Renal cortex interstitium (tissue), 11 donors: ENCODE measurements around the gene ACOT7. TPM values are rescaled to one million over a fixed set of nuclear protein-coding genes. Genes with fewer than 3 reads are reported as not detected.
A peak's percentile ranks its signal among the peaks of the same experiment; 100 is the strongest.
"Not testable (repeated sequence)": the region's sequence is repeated elsewhere in the genome, so short reads cannot be mapped to it uniquely, and the experiment has no call there.

Source experiments
- DNase-seq, 11 donors: peaks; one replicate each; pipeline ENCODE4 v3.0.0-alpha.2; 2013; ENCODE audit warnings: low read depth in 9 of 11, low spot score in 4 of 11; ENCODE audit errors: extremely low read depth in 1 of 11
- polyA plus RNA-seq, 3 donors: library from polyadenylated mRNA; unstranded; fragments of 120-200 nt; gene quantifications; one replicate each; pipeline ENCODE4 v1.2.1, GENCODE V29; 2013; ENCODE audit not compliant: insufficient read length in 3 of 3

ACOT7 gene
- polyA plus RNA-seq, 3 donors = 24.7 to 36.6 (median 34.0) TPM

DNA sequence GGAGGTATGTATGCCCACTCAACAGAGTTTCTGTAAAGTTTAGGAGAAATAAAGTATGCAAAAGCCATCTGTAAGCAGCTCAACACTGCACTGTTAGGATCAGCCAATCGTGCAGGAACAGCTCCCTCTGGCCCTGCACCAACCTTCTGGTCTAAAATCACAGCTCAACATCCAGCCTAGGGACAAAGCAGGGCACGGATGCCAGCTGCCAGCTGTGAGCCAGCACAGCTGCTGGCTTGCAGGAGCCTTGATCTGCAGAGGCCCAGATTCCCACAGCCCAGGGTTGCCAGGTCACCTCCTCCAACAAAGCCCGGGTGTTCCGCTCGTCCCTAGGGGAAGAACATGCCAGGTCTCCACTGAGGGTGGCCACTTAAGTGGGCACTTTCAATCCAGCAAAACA, 8.6 kb downstream of the ACOT7 start:
- no peak for DNase-seq

GRCh38 chr1:6384135-6384534, 9.4 kb downstream of the ACOT7 start:
- DNase-seq = no peak

DNA sequence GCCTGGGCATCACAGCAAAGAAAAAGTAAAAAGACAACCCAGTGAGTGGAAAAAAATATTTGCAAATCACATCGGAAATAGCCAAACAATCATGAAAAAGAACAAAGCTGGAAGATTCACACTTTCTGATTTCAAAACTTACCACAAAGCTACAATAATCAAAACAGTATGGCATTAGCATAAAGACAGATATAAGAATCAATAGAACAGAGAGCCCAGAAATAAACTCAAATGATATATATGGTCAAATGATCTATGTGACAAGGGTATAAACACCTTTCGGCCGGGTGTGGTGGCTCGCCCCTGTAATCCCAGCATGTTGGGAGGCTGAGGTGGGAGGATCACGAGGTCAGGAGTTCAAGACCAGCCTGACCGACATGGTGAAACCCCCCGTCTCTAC, 13.5 kb downstream of the ACOT7 start:
- DNase-seq = no peak

- no peak for DNase-seq
Measured at GRCh38 chr1:6378096-6378746, 15.3 kb downstream of the ACOT7 start.

GRCh38 chr1:6373961-6374720, 19.4 kb downstream of the ACOT7 start:
- DNase-seq = no peak

DNA sequence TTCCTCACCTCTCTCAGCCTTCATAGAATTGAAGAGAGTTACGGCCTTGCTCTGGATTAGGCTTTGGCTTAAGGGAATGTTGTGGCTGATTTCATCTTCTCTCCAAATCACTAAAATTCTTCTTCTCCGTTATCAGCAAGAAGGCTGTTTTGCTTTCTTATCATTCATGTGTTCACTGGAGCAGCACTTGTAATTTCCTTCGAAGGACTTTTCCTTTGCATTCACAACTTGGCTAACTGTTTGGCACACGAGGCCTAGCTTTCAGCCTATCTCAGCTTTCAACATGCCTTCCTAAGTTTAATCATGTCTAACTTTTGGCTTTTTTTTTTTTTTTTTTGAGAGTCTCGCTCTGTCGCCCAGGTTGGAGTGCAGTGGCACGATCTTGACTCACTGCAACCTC, 21.3 kb downstream of the ACOT7 start:
- not testable (repeated sequence) for DNase-seq

DNA sequence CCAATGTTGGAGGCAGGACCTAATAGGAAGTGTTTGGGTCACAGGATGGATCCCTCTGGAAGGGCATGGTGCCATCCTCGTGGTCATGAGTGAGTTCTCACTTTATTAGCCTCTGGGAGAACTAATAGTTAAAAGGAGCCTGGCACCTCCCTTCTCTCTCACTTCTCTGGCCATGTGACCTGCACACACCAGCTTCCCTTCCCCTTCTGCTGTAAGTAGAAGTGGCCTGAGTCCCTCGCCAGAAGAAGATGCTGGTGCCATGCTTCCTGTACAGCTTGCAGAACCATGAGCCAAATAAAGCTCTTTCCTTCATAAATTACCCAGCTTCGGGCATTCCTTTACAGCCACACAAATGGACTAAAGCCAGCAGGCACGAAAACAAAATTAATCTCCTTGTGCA, 23.6 kb downstream of the ACOT7 start:
- no peak for DNase-seq

DNA sequence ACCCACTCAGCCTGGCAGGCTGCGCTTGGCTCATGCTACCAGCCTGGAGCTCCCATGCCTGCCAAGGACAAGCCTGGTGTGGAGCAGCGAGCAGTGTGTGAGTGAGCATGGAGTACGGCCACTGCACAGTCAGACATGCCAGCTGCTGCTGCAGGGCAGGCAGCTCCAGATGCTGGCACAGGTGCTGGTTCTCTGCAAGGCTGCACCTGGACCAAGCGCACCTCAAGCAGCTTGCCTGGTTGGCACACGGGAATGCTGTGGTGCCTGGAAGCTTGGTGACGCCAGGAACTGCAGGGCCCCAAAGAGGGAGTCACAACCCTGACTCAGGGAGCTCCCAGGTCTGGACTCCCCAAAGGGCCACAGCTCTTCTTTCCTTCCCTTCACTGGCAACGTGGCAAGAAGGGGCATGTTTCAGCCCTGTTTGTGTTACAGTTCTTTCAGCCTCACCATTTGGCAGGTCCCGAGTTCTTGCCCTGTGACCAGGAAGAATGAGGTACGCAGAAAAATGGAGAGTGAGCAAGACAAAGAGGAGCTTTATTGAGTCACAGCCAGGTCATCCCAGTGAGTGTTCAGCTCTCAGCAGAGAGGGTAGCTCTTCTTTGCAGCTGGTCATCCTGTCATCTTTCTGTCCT, 26.1 kb downstream of the ACOT7 start:
- no peak for DNase-seq

- DNase-seq = no peak
Measured at GRCh38 chr1:6365047-6365446, 28.5 kb downstream of the ACOT7 start.

DNA sequence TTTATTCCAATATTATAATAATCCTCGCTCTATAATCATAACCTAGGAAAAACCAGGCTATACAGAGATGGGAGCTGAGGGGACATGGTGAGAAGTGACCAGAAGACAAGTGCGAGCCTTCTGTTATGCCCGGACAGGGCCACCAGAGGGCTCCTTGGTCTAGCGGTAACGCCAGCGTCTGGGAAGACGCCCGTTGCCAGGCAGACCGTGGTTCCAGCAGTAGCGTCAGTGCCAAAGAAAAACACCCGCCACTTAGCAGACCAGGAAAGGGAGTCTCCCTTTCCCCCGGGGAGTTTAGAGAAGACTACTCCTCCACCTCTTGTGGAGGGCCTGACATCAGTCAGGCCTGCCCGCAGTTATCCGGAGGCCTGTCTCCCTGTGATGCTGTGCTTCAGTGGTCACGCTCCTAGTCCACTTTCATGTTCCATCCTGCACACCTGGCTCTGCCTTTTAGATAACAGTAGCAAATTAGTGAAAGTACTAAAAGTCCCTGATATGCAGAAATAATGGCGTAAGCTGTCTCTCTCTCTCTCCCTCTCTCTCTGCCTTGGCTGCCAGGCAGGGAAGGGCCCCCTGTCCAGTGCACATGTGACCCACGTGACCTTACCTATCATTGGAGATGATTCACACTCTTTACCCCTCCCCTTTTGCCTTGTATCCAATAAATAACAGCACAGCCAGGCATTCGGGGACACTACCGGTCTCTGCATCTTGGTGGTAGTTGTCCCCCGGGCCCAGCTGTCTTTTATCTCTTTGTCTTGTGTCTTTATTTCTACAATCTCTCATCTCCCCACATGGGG, 30.3 kb downstream of the ACOT7 start:
- peak in 1 of 11 donors; percentile 34 for DNase-seq

GRCh38 chr1:6361124-6361775, 32.3 kb downstream of the ACOT7 start:
- no peak for DNase-seq

GRCh38 chr1:6360517-6361070, 33.0 kb downstream of the ACOT7 start:
- no peak for DNase-seq

- no peak for DNase-seq
Measured at GRCh38 chr1:6360117-6360496, 33.5 kb downstream of the ACOT7 start.

- peak in 9 of 11 donors; percentile 38 to 75 (median 59) for DNase-seq
Measured at GRCh38 chr1:6359216-6360116, 34.1 kb downstream of the ACOT7 start.

DNA sequence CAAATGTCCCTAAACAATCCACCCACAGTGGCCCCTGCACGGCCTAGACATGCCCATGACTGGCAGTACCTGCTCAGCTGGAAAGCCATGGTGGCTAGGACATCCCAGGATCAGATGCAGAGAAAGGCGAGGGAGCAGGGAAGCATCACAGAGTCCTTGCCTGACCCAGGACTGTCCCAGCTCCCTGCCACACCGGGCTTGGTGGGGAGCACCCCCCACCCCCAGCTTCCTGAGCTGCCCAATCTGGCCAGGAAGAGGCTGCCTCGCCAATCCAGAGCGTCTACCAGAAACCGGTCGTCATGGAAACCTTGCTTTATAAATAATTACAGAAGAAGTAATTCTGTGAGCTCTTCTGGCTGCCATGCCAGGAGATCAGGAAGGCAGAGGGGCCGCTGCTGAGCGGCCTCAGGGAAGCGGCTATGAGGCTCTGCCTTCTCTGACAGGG, 34.8 kb downstream of the ACOT7 start:
- DNase-seq = peak in 8 of 11 donors; percentile 29 to 68 (median 53)

- no peak for DNase-seq
Measured at GRCh38 chr1:6358144-6358624, 35.4 kb downstream of the ACOT7 start.

- DNase-seq = no peak
Measured at GRCh38 chr1:6357243-6357936, 36.2 kb downstream of the ACOT7 start.
